GM21526 (cell line): ENCODE measurements around the gene ADGRV1.
"Not testable (repeated sequence)": the region's sequence is repeated elsewhere in the genome, so short reads cannot be mapped to it uniquely, and the experiment has no call there.

Experiments
- ATAC-seq: cut with Tn5 transposase; IDR thresholded peaks from one replicate; pipeline ENCODE4 v1.9.1; 2021; ENCODE audit warnings: moderate library complexity; ENCODE audit not compliant: unreplicated experiment, low FRiP score

ADGRV1 gene

GRCh38 chr5:90593083-90593482, 34.5 kb downstream of the ADGRV1 start:
- not testable (repeated sequence) for ATAC-seq

- ATAC-seq = not testable (repeated sequence)
Observed at GRCh38 chr5:90595766-90596165, 37.2 kb downstream of the ADGRV1 start.

GRCh38 chr5:90598293-90598692, 39.7 kb downstream of the ADGRV1 start:
- no peak for ATAC-seq

GRCh38 chr5:90600307-90600706, 41.7 kb downstream of the ADGRV1 start:
- ATAC-seq = not testable (repeated sequence)

- no peak for ATAC-seq
Observed at GRCh38 chr5:90601468-90601867, 42.9 kb downstream of the ADGRV1 start.

- ATAC-seq = no peak
Observed at GRCh38 chr5:90602681-90603080, 44.1 kb downstream of the ADGRV1 start.

GRCh38 chr5:90606539-90606938, 47.9 kb downstream of the ADGRV1 start:
- no peak for ATAC-seq

GRCh38 chr5:90612919-90613318, 54.3 kb downstream of the ADGRV1 start:
- ATAC-seq = peak; percentile 92

GRCh38 chr5:90613459-90613858, 54.9 kb downstream of the ADGRV1 start:
- no peak for ATAC-seq

GRCh38 chr5:90613918-90614504, 55.4 kb downstream of the ADGRV1 start:
- ATAC-seq = no peak

- no peak for ATAC-seq
Observed at GRCh38 chr5:90615355-90615754, 56.8 kb downstream of the ADGRV1 start.

GRCh38 chr5:90618071-90618470, 59.5 kb downstream of the ADGRV1 start:
- no peak for ATAC-seq

- not testable (repeated sequence) for ATAC-seq
Observed at GRCh38 chr5:90619762-90620161, 61.2 kb downstream of the ADGRV1 start.

- no peak for ATAC-seq
Observed at GRCh38 chr5:90621848-90622247, 63.3 kb downstream of the ADGRV1 start.

GRCh38 chr5:90626493-90626892, 67.9 kb downstream of the ADGRV1 start:
- no peak for ATAC-seq

GRCh38 chr5:90628492-90628891, 69.9 kb downstream of the ADGRV1 start:
- no peak for ATAC-seq

GRCh38 chr5:90632791-90633190, 74.2 kb downstream of the ADGRV1 start:
- no peak for ATAC-seq

- ATAC-seq = no peak
Observed at GRCh38 chr5:90636948-90637347, 78.4 kb downstream of the ADGRV1 start.

GRCh38 chr5:90637731-90638130, 79.1 kb downstream of the ADGRV1 start:
- ATAC-seq = no peak

- ATAC-seq = no peak
Observed at GRCh38 chr5:90638878-90639277, 80.3 kb downstream of the ADGRV1 start.

GRCh38 chr5:90640484-90641059, 82.0 kb downstream of the ADGRV1 start:
- ATAC-seq = peak; percentile 54

- ATAC-seq = no peak
Observed at GRCh38 chr5:90641528-90641927, 82.9 kb downstream of the ADGRV1 start.
